ENCODE data around the gene TMEM270.

TMEM270 gene

GRCh38 chr7:73892003-73892999 is 31.3 kb downstream of the TMEM270 start:
- TF ChIP-seq L3MBTL2 (conservative IDR thresholded peaks at IDR 0.05): no peak
- TF ChIP-seq SP1 (IDR thresholded peaks at IDR 0.05): no peak
- ChIA-PET CTCF (interaction anchor here (1.2 kb wide), 1 partner anchor 11 kb away, joined by 7 read pairs; no protein-coding TSS in a partner anchor), POLR2A (interaction anchor here (0.6 kb wide), 1 partner anchor 30 kb away, joined by 3 read pairs; no protein-coding TSS in a partner anchor)
- DNase-seq (ENCODE audit: extremely low spot score): no peak

DNA sequence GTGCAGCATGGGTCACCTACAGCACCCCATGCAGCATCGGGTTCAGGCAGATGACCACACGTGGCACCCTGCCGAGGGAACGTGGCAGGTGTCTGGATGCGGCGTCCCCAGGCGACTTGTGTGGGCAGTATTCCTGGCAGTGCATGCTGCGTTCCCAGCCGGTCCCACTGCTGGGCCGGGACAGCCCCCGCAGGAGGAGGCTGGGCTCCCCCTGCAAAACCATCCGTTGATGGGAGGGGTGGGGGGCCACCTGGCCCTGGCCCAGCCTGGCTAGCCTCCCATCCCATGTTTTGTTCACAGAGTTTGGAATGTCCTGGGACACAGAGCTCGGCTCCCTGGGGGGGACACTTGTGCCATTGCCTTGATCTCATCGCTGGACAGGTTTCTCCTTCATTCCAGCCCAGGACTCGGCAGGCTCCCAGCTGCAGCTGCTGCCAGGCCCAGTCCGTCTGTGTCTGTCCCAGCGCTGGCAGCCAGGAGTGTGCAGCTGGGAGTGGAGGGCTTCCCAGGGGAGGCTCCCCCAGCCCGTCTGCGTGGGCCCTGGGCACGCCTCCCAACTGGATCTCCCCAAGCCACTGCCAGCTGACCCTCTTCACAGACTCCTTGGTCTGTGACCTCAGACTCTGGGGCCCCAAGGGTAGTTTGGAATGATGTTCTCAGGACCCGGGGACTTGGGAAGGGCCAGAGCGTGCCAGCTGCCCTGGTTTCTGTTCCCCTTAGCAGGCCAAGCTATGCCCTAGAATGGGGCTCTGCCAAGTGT is 32.6 kb downstream of the TMEM270 start:
- POLR2A ChIA-PET: no interaction called here
- no peak for DNase-seq (ENCODE audit: extremely low spot score)
- CTCF ChIA-PET: no interaction called here
- TF ChIP-seq CTBP1 (IDR thresholded peaks at IDR 0.05; ENCODE audit: borderline replicate concordance) (no peak), SUZ12 (IDR thresholded peaks at IDR 0.05) (no peak), FOXA1 (IDR thresholded peaks at IDR 0.05) (no peak), TARDBP (IDR thresholded peaks at IDR 0.05) (no peak), SP1 (IDR thresholded peaks at IDR 0.05) (no peak), ELF4 (IDR thresholded peaks at IDR 0.05) (no peak), HDGF (IDR thresholded peaks at IDR 0.05; ENCODE audit: borderline replicate concordance) (no peak), ARNT (IDR thresholded peaks at IDR 0.05) (no peak), NFRKB (IDR thresholded peaks at IDR 0.05) (no peak), L3MBTL2 (conservative IDR thresholded peaks at IDR 0.05) (no peak), FOXK2 (IDR thresholded peaks at IDR 0.05) (no peak), BHLHE40 (IDR thresholded peaks at IDR 0.05; ENCODE audit: borderline replicate concordance) (no peak), ZNF384 (IDR thresholded peaks at IDR 0.05) (no peak), LEF1 (IDR thresholded peaks at IDR 0.05; ENCODE audit: borderline replicate concordance) (no peak)

DNA sequence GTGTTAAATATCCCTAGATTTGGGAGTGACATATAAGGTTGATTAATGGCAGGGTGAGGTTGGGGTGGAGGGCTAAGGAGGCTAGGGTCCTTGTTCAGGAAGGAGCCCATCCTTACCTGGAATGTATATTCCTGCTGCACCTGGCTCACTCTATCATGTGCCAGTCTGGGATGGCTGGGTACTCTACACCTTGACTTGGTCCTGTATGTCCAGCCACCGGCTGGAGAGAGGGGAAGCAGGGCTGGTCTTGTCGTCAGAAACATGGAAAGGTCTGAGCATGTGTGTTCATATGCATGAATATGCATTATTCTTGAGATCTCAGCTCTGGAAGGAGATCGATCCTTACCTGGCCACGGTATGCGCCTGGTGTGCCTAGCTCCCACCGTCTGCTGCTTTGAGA is 33.2 kb downstream of the TMEM270 start:
- no peak for DNase-seq (ENCODE audit: extremely low spot score)
- POLR2A ChIA-PET: no interaction called here
- TF ChIP-seq CTBP1 (IDR thresholded peaks at IDR 0.05; ENCODE audit: borderline replicate concordance) (no peak), L3MBTL2 (conservative IDR thresholded peaks at IDR 0.05) (no peak), FOXK2 (IDR thresholded peaks at IDR 0.05) (no peak), ELF4 (IDR thresholded peaks at IDR 0.05) (no peak), FOXM1 (IDR thresholded peaks at IDR 0.05; ENCODE audit: borderline replicate concordance) (no peak), ZNF384 (IDR thresholded peaks at IDR 0.05) (no peak), FOXA1 (IDR thresholded peaks at IDR 0.05) (no peak), ARNT (IDR thresholded peaks at IDR 0.05) (no peak), BHLHE40 (IDR thresholded peaks at IDR 0.05; ENCODE audit: borderline replicate concordance) (no peak), LEF1 (IDR thresholded peaks at IDR 0.05; ENCODE audit: borderline replicate concordance) (no peak), PKNOX1 (IDR thresholded peaks at IDR 0.05) (no peak), NFRKB (IDR thresholded peaks at IDR 0.05) (no peak)
- CTCF ChIA-PET: no interaction called here

- CTCF ChIA-PET: no interaction called here
- no peak for DNase-seq (ENCODE audit: extremely low spot score)
- no peak for TF ChIP-seq BHLHE40 (IDR thresholded peaks at IDR 0.05; ENCODE audit: borderline replicate concordance)
- TF ChIP-seq FOXA1 (IDR thresholded peaks at IDR 0.05): no peak
- no peak for TF ChIP-seq TARDBP (IDR thresholded peaks at IDR 0.05)
- no peak for TF ChIP-seq ARNT (IDR thresholded peaks at IDR 0.05)
- TF ChIP-seq ZNF384 (IDR thresholded peaks at IDR 0.05): no peak
- TF ChIP-seq HDGF (IDR thresholded peaks at IDR 0.05; ENCODE audit: borderline replicate concordance): no peak
- TF ChIP-seq CTBP1 (IDR thresholded peaks at IDR 0.05; ENCODE audit: borderline replicate concordance): no peak
- TF ChIP-seq L3MBTL2 (conservative IDR thresholded peaks at IDR 0.05): no peak
- no peak for TF ChIP-seq PKNOX1 (IDR thresholded peaks at IDR 0.05)
- no peak for TF ChIP-seq FOXK2 (IDR thresholded peaks at IDR 0.05)
Measured at GRCh38 chr7:73894733-73895551, 34.0 kb downstream of the TMEM270 start.

DNA sequence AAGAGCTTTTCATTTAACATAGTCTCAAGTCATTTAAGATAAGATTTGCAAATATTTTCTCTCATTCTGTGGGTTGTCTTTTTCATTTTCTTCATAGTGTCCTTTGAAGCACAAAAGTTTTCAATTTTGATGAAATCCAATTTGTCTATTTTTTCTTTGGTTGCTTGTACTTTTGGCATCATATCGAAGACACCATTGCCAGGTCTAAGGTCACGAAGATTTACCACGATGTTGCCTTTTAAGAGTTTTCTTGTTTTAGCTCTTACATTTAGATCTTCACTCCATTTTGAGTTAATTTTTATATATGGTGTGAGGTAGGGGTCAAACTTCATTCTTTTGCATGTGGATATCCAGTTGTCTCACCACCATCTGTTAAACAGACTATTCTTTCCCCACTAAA is 34.7 kb downstream of the TMEM270 start:
- CTCF ChIA-PET: interaction anchor here (0.5 kb wide), 1 partner anchor 88 kb away, joined by 3 read pairs; no protein-coding TSS in a partner anchor
- TF ChIP-seq ARNT (IDR thresholded peaks at IDR 0.05) (no peak), FOXA1 (IDR thresholded peaks at IDR 0.05) (no peak), SP1 (IDR thresholded peaks at IDR 0.05) (no peak), TARDBP (IDR thresholded peaks at IDR 0.05) (no peak)
- DNase-seq (ENCODE audit: extremely low spot score): no peak
- POLR2A ChIA-PET: no interaction called here

More at GRCh38 chr7:73894733-73895551, 34.0 kb downstream of the TMEM270 start:
- POLR2A ChIA-PET: no interaction called here

DNA sequence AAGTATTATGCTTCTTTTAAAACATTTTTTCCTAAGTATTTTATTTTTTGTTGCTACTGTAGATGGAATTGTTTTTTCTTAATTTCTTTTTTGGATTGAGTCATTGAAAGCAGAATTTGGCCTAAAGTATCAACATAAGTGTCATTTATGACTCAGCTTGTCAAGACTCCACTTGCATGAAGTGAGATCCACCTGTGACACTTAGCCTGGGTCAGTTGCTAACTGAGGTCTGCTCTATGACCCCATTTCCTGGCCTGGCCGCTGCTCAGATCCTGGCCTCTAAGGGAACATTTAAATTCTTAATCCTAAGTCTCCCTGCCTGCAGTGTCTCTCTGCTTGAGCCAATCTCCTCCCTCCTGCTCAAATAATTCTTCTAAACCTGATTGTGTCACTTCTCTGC is 35.5 kb downstream of the TMEM270 start:
- no peak for TF ChIP-seq SP1 (IDR thresholded peaks at IDR 0.05)
- TF ChIP-seq PKNOX1 (IDR thresholded peaks at IDR 0.05): no peak
- CTCF ChIA-PET: no interaction called here
- POLR2A ChIA-PET: no interaction called here
- no peak for DNase-seq (ENCODE audit: extremely low spot score)

All from HEK293T (cell line).